Measurements from ENCODE around the gene SPPL3.
"Not testable (repeated sequence)": the region's sequence is repeated elsewhere in the genome, so short reads cannot be mapped to it uniquely, and the experiment has no call there.

Gene SPPL3

DNA sequence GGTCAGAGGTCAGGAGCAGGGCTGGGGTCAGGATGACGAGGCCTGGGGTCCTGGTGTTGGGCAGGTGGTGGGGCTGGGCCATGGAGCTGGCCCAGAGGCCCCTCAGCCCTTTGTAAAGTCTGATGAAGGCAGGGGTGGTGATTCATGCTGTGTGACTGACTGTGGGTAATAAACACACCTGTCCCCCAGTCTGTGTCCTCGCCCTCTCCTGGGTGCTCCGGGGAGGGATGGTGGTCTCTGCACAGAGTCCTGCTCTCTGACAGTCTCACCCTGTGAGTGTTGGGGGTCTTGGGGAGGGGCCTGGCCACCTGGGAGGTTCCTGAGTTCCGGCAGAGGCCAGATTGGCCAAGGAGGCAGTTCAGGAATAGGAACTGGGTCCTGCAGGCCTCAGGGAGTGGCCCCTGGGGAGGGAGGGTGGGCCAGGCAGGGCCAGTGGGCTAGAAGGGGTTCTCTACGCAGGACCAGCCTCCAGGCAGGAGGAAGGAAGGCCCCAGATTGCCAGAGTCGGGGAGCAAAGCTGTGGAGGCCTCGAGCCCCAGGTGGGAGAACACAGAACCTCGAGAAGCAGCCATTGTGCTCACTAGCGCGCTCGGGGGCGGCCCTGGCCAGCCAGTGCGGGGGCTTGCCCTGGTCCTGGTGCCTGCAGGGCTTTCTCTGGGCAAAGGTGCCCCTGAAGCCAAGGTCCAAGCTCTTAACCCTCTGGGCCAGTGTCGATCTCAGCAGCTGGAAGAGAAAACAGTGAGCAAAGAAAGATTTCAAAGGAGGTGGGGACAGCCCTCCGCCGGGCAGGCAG is 164.1 kb downstream of the SPPL3 start:
- DNase-seq = no peak

- no peak for DNase-seq
These were observed 165.0 kb downstream of the SPPL3 start for GRCh38 chr12:120739031-120739762.

GRCh38 chr12:120738252-120739030 is 165.7 kb downstream of the SPPL3 start:
- no peak for DNase-seq

- no peak for DNase-seq
These were observed 166.5 kb downstream of the SPPL3 start for GRCh38 chr12:120737557-120738251.

- no peak for DNase-seq
These were observed 167.5 kb downstream of the SPPL3 start for GRCh38 chr12:120736404-120737331.

- no peak for DNase-seq
These were observed 169.0 kb downstream of the SPPL3 start for GRCh38 chr12:120735181-120735580.

DNA sequence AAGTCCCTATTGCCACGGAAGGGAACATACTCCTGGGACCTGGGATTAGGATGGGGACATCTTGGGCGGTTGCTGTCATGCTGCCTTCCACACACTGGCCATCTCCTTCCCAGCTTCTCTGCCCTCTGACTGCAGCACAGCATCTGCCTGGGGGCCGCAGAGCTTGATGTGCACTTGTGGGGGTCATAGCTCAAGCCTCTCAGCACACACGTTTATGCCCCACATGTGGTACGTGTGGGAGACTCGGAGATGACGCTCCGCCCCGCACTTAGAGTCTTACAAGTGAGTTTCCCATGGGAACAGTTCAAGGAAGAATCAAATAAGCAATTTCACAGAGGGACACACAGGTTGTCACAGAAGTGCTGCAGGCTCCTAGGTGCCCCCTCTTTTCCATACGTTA is 169.9 kb downstream of the SPPL3 start:
- DNase-seq = no peak

- no peak for DNase-seq
These were observed 170.6 kb downstream of the SPPL3 start for GRCh38 chr12:120733574-120733973.

GRCh38 chr12:120732198-120732597 is 172.0 kb downstream of the SPPL3 start:
- DNase-seq = not testable (repeated sequence)

GRCh38 chr12:120726961-120727360 is 177.2 kb downstream of the SPPL3 start:
- no peak for DNase-seq

DNA sequence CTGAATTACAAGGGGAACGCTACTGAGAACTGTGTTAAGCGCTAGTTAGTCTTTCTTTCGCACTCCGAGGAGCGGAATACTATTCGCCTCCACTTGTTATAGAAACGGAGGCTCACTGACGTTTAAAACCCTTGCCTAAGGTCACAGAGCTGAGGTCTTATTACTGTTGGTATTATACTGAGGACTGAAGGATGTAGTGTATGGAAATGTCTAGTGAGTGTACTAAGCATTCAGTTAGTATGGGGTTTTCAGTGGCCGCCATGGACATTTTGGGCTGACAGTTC is 177.7 kb downstream of the SPPL3 start:
- DNase-seq = no peak

DNA sequence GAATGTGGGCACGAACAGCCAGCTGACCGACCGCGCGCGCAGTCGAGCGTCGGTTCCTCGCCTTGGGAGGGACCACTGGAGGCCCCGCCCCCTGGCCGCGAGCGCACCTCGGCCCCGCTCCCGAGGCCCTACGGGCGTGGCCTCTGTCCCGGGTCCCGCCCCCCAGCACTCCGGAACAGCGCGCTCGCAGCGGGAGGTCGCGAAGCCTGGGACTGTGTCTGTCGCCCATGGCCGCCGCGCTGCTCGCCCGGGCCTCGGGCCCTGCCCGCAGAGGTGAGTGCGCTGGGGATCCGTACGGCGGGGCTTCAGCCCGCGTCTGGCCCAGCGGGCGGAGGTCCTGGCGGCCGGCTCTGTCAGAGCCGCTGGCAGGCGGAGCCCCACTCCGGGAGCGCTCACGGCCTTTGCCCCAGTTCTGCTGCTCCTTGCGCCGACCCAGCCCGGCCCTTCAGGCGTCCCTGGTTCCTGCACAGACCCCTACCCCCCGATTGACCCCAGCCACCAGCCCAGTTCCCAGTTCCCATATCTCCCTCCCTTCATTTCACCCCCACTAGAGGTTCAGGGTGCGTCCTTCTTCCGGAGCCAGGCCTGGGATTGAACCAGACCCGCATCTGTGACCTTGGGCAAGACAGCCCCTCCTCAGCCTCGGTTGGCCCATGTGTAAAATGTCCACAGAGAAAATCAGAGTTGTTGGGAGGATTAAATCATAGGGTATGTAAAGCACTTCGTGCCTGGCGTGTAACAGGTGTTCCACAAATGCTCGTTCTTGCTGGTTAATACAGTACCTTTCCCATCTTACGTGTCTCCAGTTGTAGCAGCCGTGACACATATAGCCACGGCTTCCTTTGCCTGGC is 178.3 kb downstream of the SPPL3 start, which contains the start of gene ACADS:
ACADS (plus strand) TSS at position 168 of the 851 bp plus-strand sequence; CDS start at position 228, 60 bp downstream.
- DNase-seq = peak; percentile 75

DNA sequence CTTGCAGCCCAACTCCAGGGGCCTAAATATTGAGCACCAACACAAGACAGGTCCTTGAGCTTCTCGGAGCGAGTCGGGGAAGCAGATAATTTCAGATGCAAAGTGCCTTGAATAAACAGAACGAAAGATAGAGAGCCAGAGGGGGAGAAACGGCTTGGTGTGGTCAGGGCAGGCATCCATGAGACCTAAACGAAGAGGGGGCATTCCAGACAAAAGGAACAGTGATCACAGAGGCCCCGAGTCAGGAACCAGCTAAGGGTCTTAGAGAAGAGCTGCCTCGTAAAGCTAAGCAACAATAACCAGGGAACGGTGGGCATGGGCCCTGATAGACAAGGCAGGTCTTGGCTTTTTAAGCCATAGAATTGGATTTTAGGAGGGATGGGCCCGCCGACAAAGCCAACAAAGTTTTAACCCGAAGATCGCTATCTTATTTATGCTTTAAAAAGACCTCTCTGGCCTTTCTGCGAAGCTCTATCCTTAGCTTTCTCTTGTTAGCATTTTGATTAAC is 179.0 kb downstream of the SPPL3 start:
- DNase-seq = peak; percentile 61

DNA sequence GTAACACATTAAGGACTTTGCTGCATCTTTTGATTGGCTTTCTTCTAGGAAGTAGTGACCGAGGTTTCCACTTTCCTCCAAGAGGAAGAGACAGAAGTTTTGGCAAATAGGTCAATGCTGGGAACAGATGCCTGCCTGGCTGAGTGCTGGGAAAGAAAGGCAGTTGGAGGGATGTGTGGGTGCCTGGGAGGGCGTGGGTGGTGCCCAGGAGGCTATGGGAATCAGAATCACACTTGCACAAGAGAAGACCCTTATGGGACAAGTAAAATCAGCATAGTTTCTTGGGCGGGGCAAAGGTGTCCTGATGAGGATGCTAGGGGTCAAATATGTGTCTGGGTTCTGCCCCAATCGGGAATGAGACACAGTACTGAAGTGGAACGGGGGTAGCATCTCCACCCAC is 179.4 kb downstream of the SPPL3 start:
- no peak for DNase-seq

DNA sequence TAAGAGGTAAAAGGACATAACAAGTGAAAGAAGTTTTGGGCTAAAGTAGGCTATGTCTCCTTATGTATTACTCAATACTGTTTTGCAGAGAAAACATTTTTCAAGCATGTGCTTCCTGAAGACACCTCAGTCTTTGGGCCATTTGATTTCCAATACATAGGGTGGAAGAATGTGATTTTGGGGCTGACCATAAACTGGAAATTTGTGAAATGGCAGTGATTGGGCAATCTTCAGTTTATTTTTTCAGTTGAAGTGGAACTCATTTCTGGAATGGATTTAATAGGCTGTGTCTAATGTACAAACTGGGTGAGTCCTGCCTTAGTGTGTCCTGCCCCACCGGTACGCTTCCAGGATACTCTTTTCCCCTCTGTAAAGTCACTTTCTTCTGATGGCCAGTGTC is 181.4 kb downstream of the SPPL3 start:
- DNase-seq = no peak

DNA sequence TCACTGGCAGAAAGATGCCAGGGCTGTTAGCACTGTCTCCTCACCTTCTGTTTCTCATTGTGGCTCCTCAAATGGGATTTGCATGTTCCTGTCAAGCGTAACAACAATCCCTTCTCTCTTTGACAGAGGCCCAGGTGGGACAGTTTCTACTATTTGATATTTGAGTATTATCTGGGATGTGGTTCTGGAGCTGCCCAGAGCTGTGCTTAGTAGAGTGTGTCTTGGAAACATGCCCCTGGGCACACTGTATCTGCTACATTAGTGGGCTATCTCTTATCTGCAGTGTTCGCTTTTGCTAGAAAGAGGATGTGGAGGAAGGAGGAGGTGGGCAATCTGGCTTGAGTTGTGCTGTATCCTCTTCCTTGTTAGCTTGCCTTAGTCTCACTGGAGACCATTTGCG is 182.3 kb downstream of the SPPL3 start:
- DNase-seq = no peak

- no peak for DNase-seq
These were observed 183.0 kb downstream of the SPPL3 start for GRCh38 chr12:120720987-120721801.

GRCh38 chr12:120720234-120720986 is 183.7 kb downstream of the SPPL3 start:
- no peak for DNase-seq
